ENCODE measurements around the gene SIPA1. TPM values are rescaled to one million over a fixed set of nuclear protein-coding genes. Genes with fewer than 3 reads are reported as not detected.
A peak's percentile ranks its signal among the peaks of the same experiment; 100 is the strongest.

SIPA1 gene
- total and polyA plus RNA-seq, 12 donors, result 11.8 to 85.9 (median 21.2) TPM

- 51 to 70% methylated on average over 11 of the region's 11 CpGs for WGBS, 2 donors
- Histone ChIP-seq H3K27ac (no peak overlapping the region), H3K4me1 (peaks cover 0 to 29% (median 12%) of the 10 kb centered on the region in 9 donors), H3K4me3 (no peak overlapping the region), H3K9me3 (no peaks in the 10 kb centered on the region), H3K27me3 (no peaks in the 10 kb centered on the region), H3K36me3 (no peaks in the 10 kb centered on the region)
- DNase-seq (no peak), ATAC-seq (no peak)
- TF ChIP-seq CTCF (IDR thresholded peaks at IDR 0.05), result no peak
- intact Hi-C loops (cut with DNase I), result loop anchor here in 1 of 10 donors (10.0 kb wide), 1 partner anchor 58 kb away; the partner anchor contains the start of gene SIPA1
Measured at GRCh38 chr11:65692367-65692766, 54.5 kb downstream of the SIPA1 start.

- Histone ChIP-seq H3K9me3 (no peaks in the 10 kb centered on the region), H3K4me1 (peaks cover 0 to 29% (median 12%) of the 10 kb centered on the region in 9 donors), H3K27me3 (no peaks in the 10 kb centered on the region), H3K27ac (peak overlapping the region in 6 of 10 donors; percentile 28 to 70 (median 59)), H3K36me3 (no peaks in the 10 kb centered on the region), H3K4me3 (no peak overlapping the region)
- intact Hi-C loops (cut with DNase I), result loop anchor here in 2 of 10 donors (5.0 to 10.0 kb wide), 2 partner anchors 33 to 61 kb away; partner anchors contain the start of genes RELA (in 1 of the 2) and SIPA1 (in 1 of the 2)
- WGBS, 2 donors, result 71 to 73% methylated on average over 12 of the region's 12 CpGs
- ATAC-seq (peak; percentile 61 to 89 (median 76)), DNase-seq (peak; percentile 41 to 77)
- TF ChIP-seq CTCF (IDR thresholded peaks at IDR 0.05), result no peak
Measured at GRCh38 chr11:65695459-65696241, 57.7 kb downstream of the SIPA1 start.

- peak in 1 of 8 donors; percentile 29 for ATAC-seq
- Histone ChIP-seq H3K9me3 (no peaks in the 10 kb centered on the region), H3K4me1 (peaks cover 0 to 29% (median 12%) of the 10 kb centered on the region in 9 donors), H3K36me3 (no peaks in the 10 kb centered on the region), H3K4me3 (no peak overlapping the region), H3K27ac (peak overlapping the region in 2 of 10 donors; percentile 12 to 57), H3K27me3 (no peaks in the 10 kb centered on the region)
- no peak for TF ChIP-seq CTCF (IDR thresholded peaks at IDR 0.05)
- no peak for DNase-seq
- intact Hi-C loops (cut with DNase I), result loop anchor here in 2 of 10 donors (5.0 to 10.0 kb wide), 2 partner anchors 35 to 62 kb away; partner anchors contain the start of genes RELA (in 1 of the 2) and SIPA1 (in 1 of the 2)
- WGBS, 2 donors, result 80 to 91% methylated on average over 5 of the region's 5 CpGs
Measured at GRCh38 chr11:65696802-65697552, 59.1 kb downstream of the SIPA1 start.

- intact Hi-C loops (cut with DNase I), result loop anchor here in 2 of 10 donors (5.0 to 10.0 kb wide), 2 partner anchors 36 to 63 kb away; partner anchors contain the start of genes RELA (in 1 of the 2) and SIPA1 (in 1 of the 2)
- H3K36me3 ChIP-seq, result no peaks in the 10 kb centered on the region
- peaks cover 0 to 24% (median 12%) of the 10 kb centered on the region in 9 donors for H3K4me1 ChIP-seq
- no peak for TF ChIP-seq CTCF (IDR thresholded peaks at IDR 0.05)
- DNase-seq (no peak), ATAC-seq (peak; percentile 48 to 87 (median 78))
- peak overlapping the region in 4 of 10 donors; percentile 12 to 60 (median 47) for H3K27ac ChIP-seq
- H3K4me3 ChIP-seq, result no peak overlapping the region
- WGBS, 2 donors, result 43 to 46% methylated on average over 8 of the region's 8 CpGs
- no peaks in the 10 kb centered on the region for H3K27me3 ChIP-seq
- H3K9me3 ChIP-seq, result no peaks in the 10 kb centered on the region
Measured at GRCh38 chr11:65698205-65698604, 60.3 kb downstream of the SIPA1 start.
